ENCODE data around the gene MAD2L2. TPM values are rescaled to one million over a fixed set of nuclear protein-coding genes. Genes with fewer than 3 reads are reported as not detected.
A peak's percentile ranks its signal among the peaks of the same experiment; 100 is the strongest.
"Not testable (repeated sequence)": the region's sequence is repeated elsewhere in the genome, so short reads cannot be mapped to it uniquely, and the experiment has no call there.

Gene MAD2L2
- total and polyA plus RNA-seq, 12 donors, result 15.6 to 71.2 (median 28.1) TPM

GRCh38 chr1:11642418-11643017, 38.4 kb downstream of the MAD2L2 start:
- peak in 6 of 7 donors; percentile 58 to 90 (median 72) for DNase-seq
- intact Hi-C loops (cut with DNase I), result loop anchor here (5.0 to 10.0 kb wide), 5 partner anchors 305 to 605 kb away; partner anchors contain the start of gene MASP2 (in 1 of the 2)
- WGBS, 4 donors, result 47 to 54% (median 48%) methylated on average over 15 to 18 of the region's 18 CpGs
- not testable (repeated sequence) for H3K27ac ChIP-seq; H3K27me3 ChIP-seq; H3K36me3 ChIP-seq (replicated peaks in 1 of 2); H3K4me1 ChIP-seq (replicated peaks in 1 of 2); H3K4me3 ChIP-seq; H3K9me3 ChIP-seq (replicated peaks in 1 of 3)
- TF ChIP-seq CTCF (IDR thresholded peaks at IDR 0.05), result peak; percentile 93 to 97 (median 96)

- intact Hi-C loops (cut with DNase I), result loop anchor here (5.0 to 10.0 kb wide), 5 partner anchors 305 to 605 kb away; partner anchors contain the start of gene MASP2 (in 1 of the 2)
- WGBS, 4 donors, result 19 to 42% (median 35%) methylated on average over 3 to 5 of the region's 5 CpGs
Measured at GRCh38 chr1:11641776-11642305, 39.1 kb downstream of the MAD2L2 start.

DNA sequence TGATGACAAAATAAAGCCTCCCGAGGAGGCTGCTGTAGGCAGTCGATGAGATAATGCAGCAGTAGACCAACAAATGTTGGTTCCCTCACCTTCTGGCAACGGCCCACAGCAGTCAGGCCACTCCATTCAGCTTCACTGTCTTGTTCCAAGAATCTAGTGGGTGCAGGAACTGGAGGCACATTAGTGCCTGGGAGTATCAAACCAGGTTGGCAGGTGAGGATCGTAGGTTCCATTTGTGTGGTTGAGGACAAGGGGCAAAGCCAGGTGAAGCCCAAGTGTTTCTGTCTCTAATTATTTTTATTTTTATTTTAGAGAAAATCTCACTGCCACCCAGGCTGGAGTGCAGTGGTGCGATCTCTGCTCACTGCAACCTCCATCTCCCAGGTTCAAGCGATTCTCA, 40.0 kb downstream of the MAD2L2 start:
- H3K4me3 ChIP-seq, result no peak overlapping the region
- H3K27me3 ChIP-seq, result no peaks in the 10 kb centered on the region
- intact Hi-C loops (cut with DNase I), result loop anchor here (5.0 to 10.0 kb wide), 5 partner anchors 304 to 604 kb away; partner anchors contain the start of gene MASP2 (in 1 of the 2)
- no peaks in the 10 kb centered on the region for H3K4me1 ChIP-seq (replicated peaks in 1 of 2)
- no peaks in the 10 kb centered on the region for H3K36me3 ChIP-seq (replicated peaks in 1 of 2)
- H3K27ac ChIP-seq, result no peak overlapping the region
- no peaks in the 10 kb centered on the region for H3K9me3 ChIP-seq (replicated peaks in 1 of 3)
- no peak for TF ChIP-seq CTCF (IDR thresholded peaks at IDR 0.05)
- no peak for TF ChIP-seq POLR2A (IDR thresholded peaks at IDR 0.05)
- DNase-seq, result no peak
- WGBS, 4 donors, result 57 to 62% (median 59%) methylated on average over 6 of the region's 6 CpGs

More at GRCh38 chr1:11641776-11642305, 39.1 kb downstream of the MAD2L2 start:
- Histone ChIP-seq H3K4me1 (replicated peaks in 1 of 2) (no peaks in the 10 kb centered on the region), H3K4me3 (no peak overlapping the region), H3K9me3 (replicated peaks in 1 of 3) (no peaks in the 10 kb centered on the region), H3K27me3 (no peaks in the 10 kb centered on the region), H3K36me3 (replicated peaks in 1 of 2) (no peaks in the 10 kb centered on the region), H3K27ac (no peak overlapping the region)
- DNase-seq, result no peak
- TF ChIP-seq POLR2A (IDR thresholded peaks at IDR 0.05), result no peak
- no peak for TF ChIP-seq CTCF (IDR thresholded peaks at IDR 0.05)

DNA sequence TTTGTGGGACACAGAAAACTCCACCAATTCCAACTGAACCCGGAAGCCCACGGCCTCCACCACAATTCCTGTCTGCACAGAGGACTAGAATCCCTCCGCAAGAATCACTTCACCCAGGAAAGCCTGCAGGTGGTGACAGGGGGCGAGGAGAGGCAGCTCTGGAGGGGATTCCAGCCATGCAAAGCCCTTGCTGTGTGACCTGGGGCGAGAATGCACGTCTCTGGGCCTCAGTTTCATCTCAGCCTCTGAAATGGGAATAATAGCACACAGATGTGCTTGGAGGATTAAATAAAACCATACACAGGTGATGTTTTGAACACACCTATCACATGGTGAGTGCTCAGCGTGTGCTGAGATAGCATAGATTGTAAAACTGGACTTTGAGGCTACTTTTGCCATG, 40.8 kb downstream of the MAD2L2 start:
- 61 to 70% (median 64%) methylated on average over 7 of the region's 7 CpGs for WGBS, 4 donors
- Histone ChIP-seq H3K27me3 (no peaks in the 10 kb centered on the region), H3K4me3 (no peak overlapping the region), H3K4me1 (replicated peaks in 1 of 2) (no peaks in the 10 kb centered on the region), H3K36me3 (replicated peaks in 1 of 2) (no peaks in the 10 kb centered on the region), H3K9me3 (replicated peaks in 1 of 3) (no peaks in the 10 kb centered on the region), H3K27ac (no peak overlapping the region)
- TF ChIP-seq POLR2A (IDR thresholded peaks at IDR 0.05), result no peak
- TF ChIP-seq CTCF (IDR thresholded peaks at IDR 0.05), result no peak
- DNase-seq, result no peak
- intact Hi-C loops (cut with DNase I), result loop anchor here (5.0 to 10.0 kb wide), 5 partner anchors 303 to 603 kb away; partner anchors contain the start of gene MASP2 (in 1 of the 2)
